Measurements from ENCODE around the gene ROR2. TPM values are rescaled to one million over a fixed set of nuclear protein-coding genes. Genes with fewer than 3 reads are reported as not detected.

The ROR2 gene
- polyA plus RNA-seq, 1 experiment, result 9.7 TPM

GRCh38 chr9:91705386-91705785 lies 244.6 kb downstream of the ROR2 start:
- no peak for DNase-seq (ENCODE audit: low read depth, low spot score)
- ChIA-PET CTCF (interaction anchor here (1.0 to 1.1 kb wide), 2 partner anchors 22 to 790 kb away, joined by 3 read pairs; no protein-coding TSS in a partner anchor), POLR2A (no interaction called here)
- H3K27me3 ChIP-seq (ENCODE audit: control insufficient read depth, insufficient read depth, low read length), result no peaks in the 10 kb centered on the region
- TF ChIP-seq CTCF (IDR thresholded peaks at IDR 0.05; ENCODE audit: low read depth, low read length), result no peak
- no peak overlapping the region for H3K4me3 ChIP-seq (ENCODE audit: low read depth, low read length)
- H3K9me3 ChIP-seq (ENCODE audit: control insufficient read depth, insufficient read depth, low read length), result peaks cover 10% of the 10 kb centered on the region; the same call in 1 of the 2 replicates
- no peak overlapping the region for H3K27ac ChIP-seq (ENCODE audit: low read depth, low read length)

GRCh38 chr9:91700475-91700874 lies 249.6 kb downstream of the ROR2 start:
- Histone ChIP-seq H3K27ac (ENCODE audit: low read depth, low read length) (no peak overlapping the region), H3K27me3 (ENCODE audit: control insufficient read depth, insufficient read depth, low read length) (no peaks in the 10 kb centered on the region), H3K4me3 (ENCODE audit: low read depth, low read length) (no peak overlapping the region), H3K9me3 (ENCODE audit: control insufficient read depth, insufficient read depth, low read length) (peaks cover 3% of the 10 kb centered on the region; the same call in 1 of the 2 replicates)
- ChIA-PET CTCF (interaction anchor here (0.6 kb wide), 1 partner anchor 279 kb away, joined by 8 read pairs; no protein-coding TSS in a partner anchor), POLR2A (no interaction called here)
- DNase-seq (ENCODE audit: low read depth, low spot score), result no peak
- TF ChIP-seq CTCF (IDR thresholded peaks at IDR 0.05; ENCODE audit: low read depth, low read length), result no peak

- CTCF ChIA-PET, result no interaction called here
Observed at GRCh38 chr9:91698266-91698665, 251.8 kb downstream of the ROR2 start.

GRCh38 chr9:91697201-91697600 lies 252.8 kb downstream of the ROR2 start:
- CTCF ChIA-PET, result no interaction called here

More at GRCh38 chr9:91698266-91698665, 251.8 kb downstream of the ROR2 start:
- POLR2A ChIA-PET, result no interaction called here
- Histone ChIP-seq H3K9me3 (ENCODE audit: control insufficient read depth, insufficient read depth, low read length) (no peaks in the 10 kb centered on the region), H3K27me3 (ENCODE audit: control insufficient read depth, insufficient read depth, low read length) (no peaks in the 10 kb centered on the region), H3K27ac (ENCODE audit: low read depth, low read length) (no peak overlapping the region), H3K4me3 (ENCODE audit: low read depth, low read length) (no peak overlapping the region)
- TF ChIP-seq CTCF (IDR thresholded peaks at IDR 0.05; ENCODE audit: low read depth, low read length), result no peak
- no peak for DNase-seq (ENCODE audit: low read depth, low spot score)

More at GRCh38 chr9:91697201-91697600, 252.8 kb downstream of the ROR2 start:
- no peaks in the 10 kb centered on the region for H3K27me3 ChIP-seq (ENCODE audit: control insufficient read depth, insufficient read depth, low read length)
- no peak overlapping the region for H3K4me3 ChIP-seq (ENCODE audit: low read depth, low read length)
- TF ChIP-seq CTCF (IDR thresholded peaks at IDR 0.05; ENCODE audit: low read depth, low read length), result no peak
- no peak for DNase-seq (ENCODE audit: low read depth, low spot score)
- POLR2A ChIA-PET, result no interaction called here
- H3K9me3 ChIP-seq (ENCODE audit: control insufficient read depth, insufficient read depth, low read length), result no peaks in the 10 kb centered on the region
- H3K27ac ChIP-seq (ENCODE audit: low read depth, low read length), result no peak overlapping the region

All from AG04450 (cell line).